ENCODE measurements around the gene CD300LD.
"Not testable (repeated sequence)": the region's sequence is repeated elsewhere in the genome, so short reads cannot be mapped to it uniquely, and the experiment has no call there.

CD300LD gene

DNA sequence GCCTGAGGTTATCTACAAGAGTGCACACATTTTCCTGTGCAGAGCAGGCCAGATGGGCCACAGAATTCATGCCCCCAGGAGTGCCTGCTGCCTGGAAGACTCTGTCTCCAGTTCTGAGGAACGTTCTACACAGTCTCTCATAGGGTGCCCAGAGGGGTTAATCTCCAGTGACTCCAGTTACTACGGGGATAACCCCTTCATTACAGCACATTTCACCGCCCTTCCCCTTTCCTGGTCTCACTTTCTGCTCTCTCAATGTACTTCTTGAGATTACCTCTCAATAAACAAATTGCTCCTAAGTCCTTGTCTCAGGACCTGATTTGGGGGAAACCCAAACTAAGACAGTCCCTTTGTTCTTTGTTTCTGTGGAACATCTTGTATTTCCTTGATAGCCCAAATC lies 30.5 kb downstream of the CD300LD start:
- H3K27me3 ChIP-seq (ENCODE audit: low read length), result no peaks in the 10 kb centered on the region
- no peaks in the 10 kb centered on the region for H3K9me3 ChIP-seq (ENCODE audit: insufficient read depth, low read length)
- H4K20me1 ChIP-seq (ENCODE audit: low read depth, low read length), result no peaks in the 10 kb centered on the region
- no peak overlapping the region for H3K27ac ChIP-seq (ENCODE audit: low read depth, low read length)
- H3K9me2 ChIP-seq (replicated peaks; ENCODE audit: insufficient read depth, low read length), result no peaks in the 10 kb centered on the region
- H2AFZ ChIP-seq (ENCODE audit: low read depth, low read length, severe bottlenecking), result no peak overlapping the region
- no peak overlapping the region for H3K9ac ChIP-seq (ENCODE audit: low read length)
- H3F3A ChIP-seq (ENCODE audit: insufficient read depth), result no peaks in the 10 kb centered on the region
- no peak for TF ChIP-seq EZH2phosphoT487 (conservative IDR thresholded peaks at IDR 0.05; ENCODE audit: low read length)
- TF ChIP-seq, protein P1, sequence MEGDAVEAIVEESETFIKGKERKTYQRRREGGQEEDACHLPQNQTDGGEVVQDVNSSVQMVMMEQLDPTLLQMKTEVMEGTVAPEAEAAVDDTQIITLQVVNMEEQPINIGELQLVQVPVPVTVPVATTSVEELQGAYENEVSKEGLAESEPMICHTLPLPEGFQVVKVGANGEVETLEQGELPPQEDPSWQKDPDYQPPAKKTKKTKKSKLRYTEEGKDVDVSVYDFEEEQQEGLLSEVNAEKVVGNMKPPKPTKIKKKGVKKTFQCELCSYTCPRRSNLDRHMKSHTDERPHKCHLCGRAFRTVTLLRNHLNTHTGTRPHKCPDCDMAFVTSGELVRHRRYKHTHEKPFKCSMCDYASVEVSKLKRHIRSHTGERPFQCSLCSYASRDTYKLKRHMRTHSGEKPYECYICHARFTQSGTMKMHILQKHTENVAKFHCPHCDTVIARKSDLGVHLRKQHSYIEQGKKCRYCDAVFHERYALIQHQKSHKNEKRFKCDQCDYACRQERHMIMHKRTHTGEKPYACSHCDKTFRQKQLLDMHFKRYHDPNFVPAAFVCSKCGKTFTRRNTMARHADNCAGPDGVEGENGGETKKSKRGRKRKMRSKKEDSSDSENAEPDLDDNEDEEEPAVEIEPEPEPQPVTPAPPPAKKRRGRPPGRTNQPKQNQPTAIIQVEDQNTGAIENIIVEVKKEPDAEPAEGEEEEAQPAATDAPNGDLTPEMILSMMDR (IDR thresholded peaks at IDR 0.05; ENCODE audit: insufficient read depth, low read length, poor library complexity, severe bottlenecking), result no peak
- no peak overlapping the region for H3K4me3 ChIP-seq (ENCODE audit: insufficient read depth, low read length, poor library complexity, severe bottlenecking)
- H3K36me3 ChIP-seq (ENCODE audit: low read length), result no peaks in the 10 kb centered on the region
- no peaks in the 10 kb centered on the region for H3K79me2 ChIP-seq (ENCODE audit: insufficient read depth, low read length)
- no peak overlapping the region for H3K4me2 ChIP-seq (ENCODE audit: low read depth, low read length, poor library complexity, severe bottlenecking)

DNA sequence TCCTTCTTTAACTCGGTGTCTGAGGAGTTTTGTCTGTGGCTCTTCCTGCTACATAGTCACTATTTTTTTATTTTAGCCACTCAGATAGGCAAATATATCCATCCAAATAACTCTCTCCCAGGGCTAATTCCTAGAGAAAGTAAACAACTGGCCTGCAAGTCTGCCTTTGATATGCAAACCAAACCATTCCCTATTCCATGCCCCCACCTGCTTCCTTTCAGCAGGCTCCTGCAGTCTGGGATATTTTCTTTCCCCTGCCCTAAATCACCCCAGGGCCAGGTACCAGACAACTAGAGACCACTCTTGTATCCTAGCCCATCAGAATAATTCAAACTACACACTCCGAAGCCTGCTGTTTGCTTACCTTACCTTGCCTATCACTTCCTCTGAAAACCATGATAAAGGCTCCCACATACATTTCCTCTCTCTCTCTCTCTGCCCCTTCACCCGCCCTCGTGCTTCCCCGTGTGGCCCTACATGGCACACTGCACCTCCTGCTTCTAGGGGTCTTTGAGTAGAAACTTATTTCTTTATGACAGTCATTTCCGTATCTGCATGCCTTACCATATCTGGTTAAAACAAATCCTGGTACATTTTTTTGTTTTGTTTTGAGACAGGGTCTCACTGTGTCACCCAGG lies 33.1 kb downstream of the CD300LD start:
- no peaks in the 10 kb centered on the region for H3K36me3 ChIP-seq (ENCODE audit: low read length)
- no peak overlapping the region for H3K27ac ChIP-seq (ENCODE audit: low read depth, low read length)
- H3K9ac ChIP-seq (ENCODE audit: low read length), result no peak overlapping the region
- TF ChIP-seq, protein P1 (IDR thresholded peaks at IDR 0.05; ENCODE audit: insufficient read depth, low read length, poor library complexity, severe bottlenecking), result no peak
- no peak for TF ChIP-seq EZH2phosphoT487 (conservative IDR thresholded peaks at IDR 0.05; ENCODE audit: low read length)
- no peak overlapping the region for H3K4me2 ChIP-seq (ENCODE audit: low read depth, low read length, poor library complexity, severe bottlenecking)
- H3K9me2 ChIP-seq (replicated peaks; ENCODE audit: insufficient read depth, low read length), result no peaks in the 10 kb centered on the region
- no peak overlapping the region for H3K4me3 ChIP-seq (ENCODE audit: insufficient read depth, low read length, poor library complexity, severe bottlenecking)
- H3F3A ChIP-seq (ENCODE audit: insufficient read depth), result no peaks in the 10 kb centered on the region
- no peaks in the 10 kb centered on the region for H3K79me2 ChIP-seq (ENCODE audit: insufficient read depth, low read length)
- no peaks in the 10 kb centered on the region for H3K27me3 ChIP-seq (ENCODE audit: low read length)
- H3K9me3 ChIP-seq (ENCODE audit: insufficient read depth, low read length), result no peaks in the 10 kb centered on the region
- H4K20me1 ChIP-seq (ENCODE audit: low read depth, low read length), result no peaks in the 10 kb centered on the region
- no peak overlapping the region for H2AFZ ChIP-seq (ENCODE audit: low read depth, low read length, severe bottlenecking)

DNA sequence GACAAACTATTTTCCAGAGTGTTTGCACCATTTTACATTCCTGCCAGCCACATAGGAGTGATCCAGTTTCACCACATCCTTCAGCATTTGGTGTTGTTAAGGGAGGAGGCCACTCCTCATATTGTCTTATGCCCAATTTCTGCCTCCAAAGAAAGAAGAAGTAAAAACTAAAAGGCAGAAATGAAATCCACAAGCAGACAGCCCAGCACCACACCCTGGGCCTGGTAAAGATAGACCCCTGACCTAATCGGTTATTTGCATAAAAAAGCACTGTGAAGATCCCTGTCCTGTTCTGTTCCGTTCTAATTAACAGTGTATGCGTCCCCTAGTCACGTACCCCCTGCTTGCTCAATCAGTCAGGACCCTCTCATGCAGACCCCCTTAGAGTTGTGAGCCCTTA lies 33.7 kb downstream of the CD300LD start:
- not testable (repeated sequence) for H4K20me1 ChIP-seq (ENCODE audit: low read depth, low read length); H3K9me2 ChIP-seq (replicated peaks; ENCODE audit: insufficient read depth, low read length); H3K27me3 ChIP-seq (ENCODE audit: low read length); H3K79me2 ChIP-seq (ENCODE audit: insufficient read depth, low read length); H3F3A ChIP-seq (ENCODE audit: insufficient read depth); H3K4me3 ChIP-seq (ENCODE audit: insufficient read depth, low read length, poor library complexity, severe bottlenecking); H3K27ac ChIP-seq (ENCODE audit: low read depth, low read length); H3K9me3 ChIP-seq (ENCODE audit: insufficient read depth, low read length); H2AFZ ChIP-seq (ENCODE audit: low read depth, low read length, severe bottlenecking); H3K4me2 ChIP-seq (ENCODE audit: low read depth, low read length, poor library complexity, severe bottlenecking); H3K36me3 ChIP-seq (ENCODE audit: low read length); H3K9ac ChIP-seq (ENCODE audit: low read length)

DNA sequence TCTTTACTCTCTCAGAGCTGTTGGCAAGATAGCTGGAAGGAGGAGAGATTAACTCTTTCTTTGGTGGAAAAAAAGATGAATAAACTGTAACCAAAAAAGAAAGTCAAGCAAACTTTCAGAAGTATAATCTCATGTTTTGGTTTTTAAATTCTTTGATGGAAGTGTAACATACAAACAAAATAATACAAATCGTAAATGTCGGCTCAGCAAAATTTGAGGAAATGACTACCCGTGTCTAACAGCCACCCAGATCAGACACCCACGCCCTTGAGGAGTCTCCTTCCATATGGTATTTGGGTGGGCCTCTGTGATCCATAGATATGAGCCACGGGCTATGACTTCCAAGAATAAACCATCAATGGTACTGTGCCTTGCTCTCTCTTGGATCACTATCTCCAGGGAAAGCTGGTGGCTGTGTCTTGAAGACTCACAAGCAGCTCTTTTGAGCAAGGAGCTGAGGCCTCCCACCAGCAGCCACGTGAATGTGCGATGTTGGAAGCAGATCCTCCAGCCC lies 36.6 kb downstream of the CD300LD start:
- TF ChIP-seq, protein P1 (IDR thresholded peaks at IDR 0.05; ENCODE audit: insufficient read depth, low read length, poor library complexity, severe bottlenecking), result no peak
- TF ChIP-seq EZH2phosphoT487 (conservative IDR thresholded peaks at IDR 0.05; ENCODE audit: low read length), result no peak
- H3K27me3 ChIP-seq (ENCODE audit: low read length), result no peaks in the 10 kb centered on the region
- H3K4me2 ChIP-seq (ENCODE audit: low read depth, low read length, poor library complexity, severe bottlenecking), result no peak overlapping the region
- no peaks in the 10 kb centered on the region for H3F3A ChIP-seq (ENCODE audit: insufficient read depth)
- H3K9ac ChIP-seq (ENCODE audit: low read length), result no peak overlapping the region
- no peaks in the 10 kb centered on the region for H3K9me3 ChIP-seq (ENCODE audit: insufficient read depth, low read length)
- H2AFZ ChIP-seq (ENCODE audit: low read depth, low read length, severe bottlenecking), result no peak overlapping the region
- no peak overlapping the region for H3K27ac ChIP-seq (ENCODE audit: low read depth, low read length)
- H3K9me2 ChIP-seq (replicated peaks; ENCODE audit: insufficient read depth, low read length), result no peaks in the 10 kb centered on the region
- no peaks in the 10 kb centered on the region for H3K36me3 ChIP-seq (ENCODE audit: low read length)
- H3K79me2 ChIP-seq (ENCODE audit: insufficient read depth, low read length), result no peaks in the 10 kb centered on the region
- no peak overlapping the region for H3K4me3 ChIP-seq (ENCODE audit: insufficient read depth, low read length, poor library complexity, severe bottlenecking)
- no peaks in the 10 kb centered on the region for H4K20me1 ChIP-seq (ENCODE audit: low read depth, low read length)

Measured in SU-DHL-6 (cell line).